ENCODE results near the gene TMEM178B. TPM values are rescaled to one million over a fixed set of nuclear protein-coding genes. Genes with fewer than 3 reads are reported as not detected.

The TMEM178B gene
- total RNA-seq, 2 experiments from 2014 or later = not detected

GRCh38 chr7:141281311-141281710 lies 207.4 kb downstream of the TMEM178B start:
- DNase-seq (no peak), ATAC-seq (ENCODE audit: poor library complexity) (no peak)
- Histone ChIP-seq H3K4me1 (ENCODE audit: insufficient read depth, low read length) (peaks cover 2% of the 10 kb centered on the region), H3K4me3 (ENCODE audit: low read length) (no peak overlapping the region), H3K27ac (ENCODE audit: low read depth in 1 of 2, low read length in 2 of 2) (no peak overlapping the region), H3K36me3 (ENCODE audit: insufficient read depth, low read length) (no peaks in the 10 kb centered on the region), H3K9me3 (ENCODE audit: control insufficient read depth in 1 of 2, insufficient read depth in 1 of 2, low read length in 2 of 2) (no peaks in the 10 kb centered on the region), H3K27me3 (ENCODE audit: control insufficient read depth in 1 of 2, insufficient read depth in 2 of 2, low read length in 2 of 2) (no peaks in the 10 kb centered on the region)
- no peak overlapping the region for H3K27ac Mint-ChIP-seq
- no peak for TF ChIP-seq CTCF (IDR thresholded peaks at IDR 0.05)
- no peaks in the 10 kb centered on the region for H3K36me3 Mint-ChIP-seq (ENCODE audit: low read depth)
- peaks cover 15% of the 10 kb centered on the region for H3K27me3 Mint-ChIP-seq
- intact Hi-C loops (cut with DNase I, micrococcal nuclease) = no loop called here
- H3K9me3 Mint-ChIP-seq = no peaks in the 10 kb centered on the region
- POLR2A ChIA-PET = no interaction called here
- CTCF ChIA-PET = no interaction called here
- peaks cover 11% of the 10 kb centered on the region for H3K4me1 Mint-ChIP-seq (ENCODE audit: low read depth)
- H3K4me3 Mint-ChIP-seq = no peak overlapping the region

GRCh38 chr7:141286522-141286921 lies 212.7 kb downstream of the TMEM178B start:
- Histone ChIP-seq H3K27ac (ENCODE audit: low read depth in 1 of 2, low read length in 2 of 2) (no peak overlapping the region), H3K4me1 (ENCODE audit: insufficient read depth, low read length) (peaks cover 2% of the 10 kb centered on the region), H3K9me3 (ENCODE audit: control insufficient read depth in 1 of 2, insufficient read depth in 1 of 2, low read length in 2 of 2) (no peaks in the 10 kb centered on the region), H3K4me3 (ENCODE audit: low read length) (no peak overlapping the region), H3K27me3 (ENCODE audit: control insufficient read depth in 1 of 2, insufficient read depth in 2 of 2, low read length in 2 of 2) (peaks cover 0 to 2% of the 10 kb centered on the region in 2 experiments), H3K36me3 (ENCODE audit: insufficient read depth, low read length) (no peaks in the 10 kb centered on the region)
- Mint-ChIP-seq H3K4me3 (no peak overlapping the region), H3K9me3 (no peaks in the 10 kb centered on the region), H3K36me3 (ENCODE audit: low read depth) (no peaks in the 10 kb centered on the region), H3K27ac (no peak overlapping the region), H3K27me3 (peaks cover 33% of the 10 kb centered on the region), H3K4me1 (ENCODE audit: low read depth) (peaks cover 11% of the 10 kb centered on the region)
- no peak for TF ChIP-seq CTCF (IDR thresholded peaks at IDR 0.05)
- ChIA-PET CTCF (no interaction called here), POLR2A (no interaction called here)
- DNase-seq (no peak), ATAC-seq (ENCODE audit: poor library complexity) (no peak)
- intact Hi-C loops (cut with DNase I, micrococcal nuclease) = no loop called here

GRCh38 chr7:141287936-141288335 lies 214.1 kb downstream of the TMEM178B start:
- ATAC-seq (ENCODE audit: poor library complexity) = no peak

More at GRCh38 chr7:141287936-141288335, 214.1 kb downstream of the TMEM178B start:
- Histone ChIP-seq H3K27me3 (ENCODE audit: control insufficient read depth in 1 of 2, insufficient read depth in 2 of 2, low read length in 2 of 2) (peaks cover 0 to 2% of the 10 kb centered on the region in 2 experiments), H3K4me3 (ENCODE audit: low read length) (no peak overlapping the region), H3K36me3 (ENCODE audit: insufficient read depth, low read length) (no peaks in the 10 kb centered on the region), H3K4me1 (ENCODE audit: insufficient read depth, low read length) (peaks cover 2% of the 10 kb centered on the region), H3K27ac (ENCODE audit: low read depth in 1 of 2, low read length in 2 of 2) (no peak overlapping the region), H3K9me3 (ENCODE audit: control insufficient read depth in 1 of 2, insufficient read depth in 1 of 2, low read length in 2 of 2) (no peaks in the 10 kb centered on the region)
- Mint-ChIP-seq H3K36me3 (ENCODE audit: low read depth) (no peaks in the 10 kb centered on the region), H3K27ac (no peak overlapping the region), H3K4me3 (no peak overlapping the region), H3K4me1 (ENCODE audit: low read depth) (peaks cover 14% of the 10 kb centered on the region), H3K9me3 (no peaks in the 10 kb centered on the region), H3K27me3 (peaks cover 24% of the 10 kb centered on the region)
- no peak for TF ChIP-seq CTCF (IDR thresholded peaks at IDR 0.05)
- DNase-seq = no peak
- ChIA-PET CTCF (no interaction called here), POLR2A (no interaction called here)
- intact Hi-C loops (cut with DNase I, micrococcal nuclease) = no loop called here

Measured in CD4-positive, alpha-beta T cell (primary cell).